HG02840 (cell line): Measurements from ENCODE around the gene NPC1L1.
"Not testable (repeated sequence)": the region's sequence is repeated elsewhere in the genome, so short reads cannot be mapped to it uniquely, and the experiment has no call there.

Source experiments
- ATAC-seq: cut with Tn5 transposase; IDR thresholded peaks from one replicate; pipeline ENCODE4 v1.9.1; 2021; ENCODE audit warnings: mild to moderate bottlenecking, moderate library complexity, moderate number of reproducible peaks; ENCODE audit not compliant: unreplicated experiment, low FRiP score

Gene NPC1L1

DNA sequence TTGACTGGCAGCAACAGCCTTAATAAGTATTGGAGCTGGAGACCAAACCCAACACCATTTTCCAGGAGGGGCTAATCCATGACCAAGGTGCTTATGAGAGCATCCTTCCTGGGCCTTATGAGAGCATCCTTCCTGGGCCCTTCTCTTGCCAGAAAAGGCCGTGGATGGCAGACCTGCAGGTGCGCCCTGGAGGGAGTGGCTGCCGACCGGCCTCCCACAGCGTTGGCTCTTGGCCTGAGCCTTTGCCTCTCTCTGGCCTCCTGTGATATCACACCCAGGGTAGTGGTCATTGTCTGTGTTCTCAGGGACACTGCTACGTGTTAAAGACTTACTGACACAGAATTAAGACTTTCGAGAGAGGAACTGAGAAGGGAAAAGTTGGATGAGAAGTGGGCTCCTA lies 28.4 kb downstream of the NPC1L1 start:
- no peak for ATAC-seq

DNA sequence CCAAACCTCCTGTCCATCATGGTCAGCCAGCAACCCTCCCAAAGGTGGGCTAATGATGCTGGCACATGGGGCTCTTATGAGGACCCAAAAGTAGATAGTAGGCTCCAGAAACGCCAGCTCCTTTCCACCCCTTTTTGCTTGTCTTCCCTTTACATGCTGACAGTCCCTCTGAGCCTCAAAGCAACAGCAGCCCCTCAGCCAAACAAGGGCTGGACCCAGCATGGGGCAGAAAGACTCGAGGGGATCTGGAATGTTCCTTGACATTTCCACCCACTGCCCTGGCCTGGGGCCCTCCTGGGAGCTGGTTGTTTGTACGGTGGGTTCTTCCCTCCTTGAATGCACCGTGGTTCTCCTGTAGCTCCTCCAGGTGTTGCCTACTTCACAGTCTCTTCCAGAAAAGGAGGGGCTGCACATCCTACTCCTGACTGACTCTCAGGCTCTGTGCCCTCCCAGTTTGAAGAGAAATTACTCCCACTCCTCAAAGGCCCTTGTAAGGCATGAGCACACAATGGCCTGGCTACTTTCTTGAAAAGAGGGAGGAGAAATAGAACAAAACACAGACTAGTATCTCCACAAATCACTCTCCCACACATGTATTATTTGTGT lies 29.2 kb downstream of the NPC1L1 start:
- no peak for ATAC-seq

DNA sequence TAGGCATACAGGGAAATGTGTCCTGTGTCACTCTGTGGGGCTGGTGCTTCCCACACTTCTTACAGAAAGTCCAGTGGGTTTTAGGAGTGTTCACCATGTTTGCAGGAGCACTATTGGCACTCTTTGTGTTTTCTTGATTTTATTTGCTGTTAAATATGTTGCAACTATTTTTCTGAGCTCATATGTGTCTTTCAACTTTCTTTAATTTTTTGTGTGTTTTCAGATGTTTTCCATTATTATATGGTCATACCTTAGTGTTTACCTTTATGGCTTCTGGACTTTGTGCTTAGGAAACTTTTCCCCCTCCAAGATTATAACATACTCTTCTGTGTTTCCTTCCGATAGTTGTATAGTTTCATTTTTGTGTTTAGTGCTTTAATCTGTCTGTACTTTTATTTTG lies 29.9 kb downstream of the NPC1L1 start:
- no peak for ATAC-seq

DNA sequence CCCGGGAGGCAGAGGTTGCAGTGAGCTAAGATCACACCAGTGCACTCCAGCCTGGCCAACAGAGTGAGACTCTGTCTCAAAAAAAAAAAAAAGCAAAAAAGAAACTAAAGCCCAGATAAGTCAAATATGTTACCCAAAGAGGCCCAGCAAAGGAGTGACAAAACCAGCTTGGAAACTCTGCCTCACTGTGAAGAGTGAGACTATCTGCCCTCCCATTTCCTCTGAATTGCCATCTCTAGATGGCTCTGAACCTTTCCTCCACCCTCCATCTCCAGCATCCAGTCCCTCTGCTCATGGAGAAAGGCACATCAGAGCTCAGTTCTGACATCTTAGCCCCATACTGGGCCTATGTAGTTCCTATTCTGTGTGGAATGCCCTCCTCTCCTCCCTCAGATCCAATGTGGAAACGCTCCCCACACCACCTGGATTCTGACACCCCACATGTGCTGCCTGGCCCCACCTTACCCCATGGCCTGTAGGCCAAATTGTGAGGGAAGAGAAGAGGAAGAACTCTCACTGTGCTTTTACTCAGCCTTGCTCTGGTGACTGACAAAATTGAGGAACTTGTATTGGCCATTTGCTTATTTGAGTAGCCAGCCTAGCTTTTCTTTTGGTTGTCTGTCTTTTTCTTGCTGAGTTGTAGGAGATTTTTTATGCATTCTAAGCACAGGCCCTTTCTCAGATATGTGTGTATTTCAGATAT lies 32.7 kb downstream of the NPC1L1 start:
- ATAC-seq = no peak

DNA sequence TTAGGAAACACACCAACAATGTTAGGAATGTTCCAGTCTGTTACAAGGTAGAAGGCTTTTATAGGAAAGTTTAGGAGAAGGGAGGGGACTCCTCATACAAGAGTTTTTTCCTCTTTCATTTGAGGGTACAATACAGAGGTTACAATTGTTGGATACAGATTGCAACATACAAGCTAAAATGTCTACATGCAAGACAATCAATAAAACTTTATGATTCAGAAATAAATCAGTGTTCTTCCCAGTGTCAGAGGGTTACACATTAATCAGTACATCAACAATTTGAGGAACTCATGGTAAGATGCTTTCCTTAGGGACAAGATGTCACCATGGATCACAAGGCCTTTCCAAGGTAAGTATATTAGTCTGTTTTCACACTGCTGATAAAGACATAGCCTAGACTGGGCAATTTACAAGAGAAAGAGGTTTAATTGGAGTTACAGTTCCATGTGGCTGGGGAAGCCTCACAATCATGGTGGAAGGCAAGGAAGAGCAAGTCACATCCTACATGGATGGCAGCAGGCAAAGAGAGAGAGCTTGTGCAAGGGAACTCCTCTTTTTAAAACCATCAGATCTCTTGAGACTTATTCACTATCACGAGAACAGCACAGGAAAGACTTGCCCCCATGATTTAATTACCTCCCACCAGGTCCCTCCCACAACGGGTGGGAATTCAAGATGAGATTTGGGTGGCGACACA lies 34.4 kb downstream of the NPC1L1 start:
- not testable (repeated sequence) for ATAC-seq

DNA sequence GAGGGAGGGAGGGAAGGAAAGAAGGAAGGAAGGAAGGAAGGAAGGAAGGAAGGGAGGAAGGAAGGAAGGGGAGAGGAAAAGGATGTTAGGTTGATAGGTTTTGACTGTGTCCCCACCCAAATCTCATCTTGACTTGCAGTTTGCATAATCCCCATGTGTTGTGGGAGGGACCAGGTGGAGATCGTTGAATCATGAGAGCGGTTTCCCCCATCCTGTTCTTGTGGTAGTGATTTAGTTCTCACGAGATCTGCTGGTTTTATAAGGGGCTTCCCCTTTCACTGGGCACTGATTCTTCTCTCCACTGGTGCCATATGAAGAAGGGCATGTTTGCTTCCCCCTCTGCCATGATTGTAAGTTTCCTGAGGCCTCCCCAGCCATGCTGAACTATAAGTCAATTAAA lies 35.5 kb downstream of the NPC1L1 start:
- ATAC-seq = no peak

DNA sequence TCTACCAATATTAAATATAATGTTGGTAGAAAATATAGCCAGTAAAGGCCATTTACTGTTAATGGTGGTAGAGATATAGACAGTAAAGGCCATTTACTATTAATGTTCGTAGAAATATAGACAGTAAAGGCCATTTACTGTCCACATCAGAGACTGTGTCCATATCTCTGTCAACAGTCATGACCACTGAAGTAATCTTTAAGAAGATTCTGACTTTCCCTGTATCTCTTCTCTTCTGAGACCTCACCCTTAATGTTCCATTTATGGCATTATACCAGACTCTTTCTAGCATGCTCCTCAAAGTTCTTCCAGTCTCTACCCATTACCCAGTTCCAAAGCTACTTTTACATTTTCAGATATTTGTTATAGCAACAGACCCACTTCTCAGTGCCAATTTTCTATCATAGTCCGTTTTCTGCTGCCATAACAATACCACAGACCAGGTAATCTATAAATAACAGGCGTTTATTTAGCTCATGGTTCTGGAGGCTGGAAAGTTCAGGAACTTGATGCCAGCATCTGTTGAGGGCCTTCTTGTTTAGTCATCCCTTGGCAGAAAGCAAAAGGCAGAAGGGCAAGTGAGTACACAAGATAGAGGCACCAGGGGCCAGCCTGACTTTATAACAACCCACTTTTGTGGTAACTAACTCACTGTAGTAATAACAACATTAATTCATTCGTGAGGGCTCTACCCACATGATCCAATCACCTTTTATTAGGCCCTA lies 42.7 kb downstream of the NPC1L1 start:
- no peak for ATAC-seq

DNA sequence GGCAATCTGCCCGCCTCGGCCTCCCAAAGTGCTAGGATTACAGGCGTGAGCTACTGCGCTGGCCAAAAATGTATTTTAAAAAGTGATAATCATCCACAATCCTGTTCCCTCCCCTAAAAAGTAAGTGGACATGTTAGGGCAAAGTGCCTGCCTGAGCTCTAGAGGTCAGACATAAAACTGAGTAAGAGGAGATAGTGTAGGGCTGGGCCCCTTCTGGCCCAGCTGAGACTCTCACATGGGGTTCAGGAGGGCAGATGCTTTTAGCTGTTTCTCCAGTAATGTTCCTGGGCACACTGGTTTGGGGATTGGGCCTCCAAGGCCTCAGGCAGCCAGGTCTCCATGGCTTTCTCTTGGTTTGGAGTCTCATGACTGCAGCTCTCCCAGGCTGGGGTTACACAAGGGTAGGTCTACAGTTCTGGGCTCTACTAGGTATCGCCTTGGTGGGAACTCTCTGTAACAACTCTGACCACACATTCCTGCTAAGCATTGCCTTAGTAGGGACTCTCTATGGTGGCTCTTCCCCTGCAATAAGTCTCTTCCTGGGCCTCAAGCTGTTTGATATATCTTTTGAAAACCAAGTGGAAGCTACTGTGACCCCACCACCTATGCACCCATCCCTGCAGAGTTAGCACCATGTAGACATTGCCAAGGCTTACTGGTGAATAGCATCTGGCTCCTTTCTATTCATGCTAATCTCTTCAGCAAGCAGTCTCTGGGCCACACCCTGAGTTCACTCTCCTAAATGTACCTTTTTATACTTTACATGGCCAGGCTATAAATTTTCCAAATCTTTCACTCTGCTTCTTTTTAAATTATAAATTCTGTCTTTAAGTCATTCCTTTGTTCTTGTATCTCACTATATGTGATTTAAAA lies 43.7 kb downstream of the NPC1L1 start:
- no peak for ATAC-seq

DNA sequence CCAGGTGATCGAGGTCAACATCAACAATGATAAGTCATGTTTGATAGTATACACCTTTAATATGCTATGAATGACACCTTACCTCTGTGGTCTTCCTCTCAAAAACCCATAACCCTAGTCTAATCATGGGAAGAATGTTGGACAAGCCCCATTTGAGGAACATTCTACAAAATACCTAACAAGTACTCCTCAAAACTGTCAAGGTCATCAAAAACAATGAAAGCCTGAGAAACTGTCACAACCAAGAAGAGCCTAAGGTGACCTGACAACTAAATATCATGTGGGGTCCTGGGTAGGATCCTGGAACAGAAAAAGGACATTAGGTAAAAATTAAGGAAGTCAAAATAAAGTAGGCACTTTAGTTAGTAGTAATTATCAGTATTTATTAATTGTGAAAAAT lies 44.7 kb downstream of the NPC1L1 start:
- ATAC-seq = no peak

DNA sequence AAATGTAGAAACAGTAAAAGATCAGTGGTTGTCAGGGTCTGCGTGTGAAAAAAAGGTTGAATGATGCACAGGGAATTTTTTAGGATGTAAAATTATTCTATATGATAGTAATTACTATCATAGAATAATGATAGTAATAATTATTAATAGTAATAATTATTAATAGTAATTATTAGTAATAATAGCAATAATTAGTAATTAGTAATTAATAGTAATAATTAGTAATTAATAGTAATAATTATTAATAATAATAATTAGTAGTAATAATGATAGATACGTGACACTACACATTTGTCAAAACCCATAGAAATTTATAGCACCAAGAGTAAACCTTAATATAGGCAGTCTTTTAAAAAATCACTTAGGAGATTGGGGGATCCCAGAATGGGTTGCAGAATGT lies 46.2 kb downstream of the NPC1L1 start:
- ATAC-seq = no peak

DNA sequence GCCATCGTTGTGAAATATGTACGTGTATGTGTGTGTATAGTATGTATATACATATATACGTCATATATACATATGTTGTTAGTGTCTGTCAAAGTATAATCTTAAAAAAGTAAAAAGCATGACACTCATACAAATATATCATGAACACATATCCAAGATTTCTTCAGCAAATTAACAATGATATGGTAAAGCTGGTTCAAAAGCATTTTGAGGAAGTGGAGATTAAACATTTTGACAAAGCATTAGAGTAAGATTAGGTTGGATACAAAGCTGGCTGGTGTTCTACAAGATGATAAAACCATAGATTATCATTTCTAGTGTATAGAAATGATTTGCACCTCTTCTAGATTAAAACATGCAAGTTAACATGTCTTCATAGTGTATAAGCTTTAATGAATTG lies 49.9 kb downstream of the NPC1L1 start:
- ATAC-seq = no peak

DNA sequence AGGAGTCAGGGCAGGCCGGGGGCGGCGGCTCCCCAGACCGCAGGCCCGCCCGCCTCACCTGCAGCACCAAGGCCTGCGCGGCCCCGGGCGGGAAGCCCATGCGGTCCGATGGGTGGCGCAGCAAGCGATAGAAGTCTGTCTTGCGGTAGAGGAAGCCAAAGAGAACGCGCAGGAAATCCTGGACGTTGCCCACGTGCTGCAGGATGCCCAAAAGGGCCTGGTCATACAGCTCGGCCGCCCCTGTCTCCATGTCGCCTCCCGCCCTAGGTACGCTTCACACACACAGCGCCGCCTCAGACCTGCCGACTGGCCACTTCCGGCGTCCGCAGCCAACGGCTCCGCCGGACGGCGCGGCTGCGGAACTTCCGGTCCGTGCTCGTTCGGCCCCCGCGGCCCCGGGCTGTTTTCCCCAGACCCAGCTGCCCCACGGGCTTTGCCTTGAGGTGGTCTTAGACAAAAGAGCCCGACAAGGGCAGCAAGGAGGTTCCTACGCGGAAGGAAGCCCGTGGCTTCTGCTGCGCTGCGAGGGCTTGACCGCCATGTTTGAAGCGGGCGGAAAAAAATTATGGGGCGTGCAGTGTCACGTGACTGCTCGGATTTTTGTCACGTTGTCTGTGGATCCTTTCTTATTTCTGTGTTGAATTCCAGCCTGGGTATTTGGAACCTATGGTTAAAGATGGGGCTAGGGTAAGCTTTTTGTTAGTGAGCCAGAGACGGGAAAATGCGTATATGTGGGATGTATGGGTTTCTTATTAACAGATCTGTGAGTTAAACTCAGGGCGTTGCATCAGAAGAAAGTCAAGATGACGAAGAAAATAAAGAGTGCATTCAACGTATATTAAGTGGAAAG lies 50.6 kb downstream of the NPC1L1 start, which contains the start of gene NUDCD3:
Gene NUDCD3 (minus strand): TSS at position 308 of the 850 bp plus-strand sequence. CDS start 58 bp downstream, at position 250.
- peak; percentile 93 for ATAC-seq

DNA sequence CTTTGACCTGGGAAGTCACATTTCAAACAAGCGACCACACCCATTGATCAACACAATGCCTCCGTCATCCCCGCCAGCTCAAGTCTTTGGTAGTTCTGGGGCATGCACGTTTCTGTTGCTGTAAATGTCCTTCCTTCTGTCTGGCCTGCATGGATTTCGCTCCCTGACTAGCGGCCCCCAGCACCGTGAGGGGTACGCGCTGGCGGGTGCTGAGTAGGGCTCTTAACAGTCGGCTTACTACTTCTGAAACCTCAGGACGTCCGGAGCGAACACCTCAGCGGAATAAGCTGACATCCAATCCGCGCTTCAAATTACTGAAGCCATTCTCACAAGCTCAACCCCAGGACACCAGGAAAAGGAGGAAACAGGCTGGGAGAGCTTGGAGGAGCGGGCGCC lies 51.2 kb downstream of the NPC1L1 start:
- peak; percentile 14 for ATAC-seq

DNA sequence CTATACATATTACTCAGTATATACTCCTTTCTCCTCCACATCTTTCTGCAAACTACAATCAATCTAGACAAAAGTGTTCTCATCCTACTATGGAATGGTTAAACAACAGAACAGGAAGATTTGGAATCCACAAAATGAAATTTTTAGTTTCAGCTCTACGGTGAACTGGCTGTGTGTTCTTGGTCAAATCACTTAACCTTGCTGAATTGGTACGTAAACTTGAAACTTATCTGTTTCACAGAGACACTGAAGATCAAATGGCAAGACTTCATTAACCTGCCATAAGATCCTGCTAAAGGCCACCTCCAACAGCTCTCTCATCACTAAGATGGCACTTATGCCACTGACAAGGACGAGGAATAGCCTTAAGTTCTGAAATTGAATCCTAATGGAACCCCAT lies 52.2 kb downstream of the NPC1L1 start:
- no peak for ATAC-seq

DNA sequence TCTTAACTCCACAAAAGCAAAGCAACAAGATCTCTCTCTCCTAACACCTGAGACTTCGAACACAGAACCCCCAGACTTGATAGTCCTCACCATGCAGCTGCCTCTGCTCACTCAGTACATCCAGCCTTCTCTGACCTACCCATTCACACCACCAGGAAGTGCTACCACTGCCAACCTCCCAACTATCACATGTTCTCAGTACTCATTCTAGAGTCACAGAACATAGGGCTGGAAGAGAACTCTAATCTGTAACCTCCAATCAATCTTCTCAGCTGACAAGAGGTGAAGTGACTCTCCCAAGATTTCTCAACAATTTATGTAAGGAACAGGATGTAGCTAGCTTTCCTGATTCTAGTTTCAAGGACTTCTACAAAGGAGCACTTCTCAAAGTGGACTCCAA lies 54.4 kb downstream of the NPC1L1 start:
- ATAC-seq = no peak

DNA sequence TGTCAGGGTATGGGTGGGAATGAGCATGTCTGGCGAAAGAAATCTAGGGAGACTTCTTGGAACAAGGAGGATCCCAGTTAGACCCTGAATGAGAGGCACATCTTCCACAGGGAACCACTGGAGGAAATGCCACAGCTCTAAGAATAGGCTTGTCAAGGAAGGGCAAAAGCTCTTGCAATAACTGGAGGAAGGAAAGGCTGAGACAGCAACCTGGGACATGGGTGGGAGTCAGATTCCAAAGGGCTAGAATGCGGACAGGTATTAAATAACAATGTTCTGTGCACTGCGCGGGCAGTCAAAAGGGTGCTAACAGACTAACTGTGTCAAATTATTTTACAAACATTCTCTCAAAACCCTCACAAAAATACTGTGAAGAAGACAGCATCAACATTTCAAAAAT lies 55.1 kb downstream of the NPC1L1 start:
- no peak for ATAC-seq

DNA sequence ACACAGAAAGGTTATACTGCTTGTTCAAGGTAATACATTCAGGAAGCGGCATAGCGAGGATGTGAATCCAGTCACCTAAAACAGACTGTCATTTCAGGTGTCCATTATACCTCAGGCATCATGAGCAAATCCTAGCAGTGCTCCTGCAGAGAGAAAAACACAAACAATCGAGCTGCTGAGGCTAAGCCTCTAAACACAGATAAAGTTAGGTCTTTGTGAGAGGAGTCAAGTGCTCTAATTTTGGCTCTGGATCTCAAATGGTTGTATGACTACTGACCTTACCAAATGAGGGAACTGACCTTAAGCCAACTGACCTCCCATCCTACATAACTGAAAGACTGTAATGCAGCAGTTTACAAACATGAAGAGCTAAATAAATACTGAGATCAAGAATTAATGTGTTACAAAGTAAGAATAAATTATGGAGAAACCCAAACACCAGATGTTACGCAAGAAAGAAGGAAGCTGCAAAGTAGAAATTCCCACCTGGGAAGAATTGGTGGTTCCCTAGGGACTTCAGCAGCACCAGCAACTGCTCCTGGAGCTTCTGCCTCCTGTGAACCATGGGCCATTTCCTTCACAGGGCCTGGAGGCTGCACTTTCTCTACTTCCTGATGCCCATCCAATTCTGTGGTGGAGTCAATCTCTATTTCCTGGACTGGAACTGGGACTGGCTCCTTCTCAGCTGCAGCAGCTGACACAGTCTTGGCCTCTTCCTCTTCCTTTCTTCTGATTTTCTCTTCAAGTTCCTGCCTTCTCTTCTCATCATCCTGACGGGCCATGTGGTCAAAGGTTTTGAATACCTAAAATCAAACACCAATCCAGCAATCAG lies 56.4 kb downstream of the NPC1L1 start:
- ATAC-seq = no peak
